ENCODE measurements around the gene ST3GAL2.
A peak's percentile ranks its signal among the peaks of the same experiment; 100 is the strongest.
"Not testable (repeated sequence)": the region's sequence is repeated elsewhere in the genome, so short reads cannot be mapped to it uniquely, and the experiment has no call there.

Gene ST3GAL2

DNA sequence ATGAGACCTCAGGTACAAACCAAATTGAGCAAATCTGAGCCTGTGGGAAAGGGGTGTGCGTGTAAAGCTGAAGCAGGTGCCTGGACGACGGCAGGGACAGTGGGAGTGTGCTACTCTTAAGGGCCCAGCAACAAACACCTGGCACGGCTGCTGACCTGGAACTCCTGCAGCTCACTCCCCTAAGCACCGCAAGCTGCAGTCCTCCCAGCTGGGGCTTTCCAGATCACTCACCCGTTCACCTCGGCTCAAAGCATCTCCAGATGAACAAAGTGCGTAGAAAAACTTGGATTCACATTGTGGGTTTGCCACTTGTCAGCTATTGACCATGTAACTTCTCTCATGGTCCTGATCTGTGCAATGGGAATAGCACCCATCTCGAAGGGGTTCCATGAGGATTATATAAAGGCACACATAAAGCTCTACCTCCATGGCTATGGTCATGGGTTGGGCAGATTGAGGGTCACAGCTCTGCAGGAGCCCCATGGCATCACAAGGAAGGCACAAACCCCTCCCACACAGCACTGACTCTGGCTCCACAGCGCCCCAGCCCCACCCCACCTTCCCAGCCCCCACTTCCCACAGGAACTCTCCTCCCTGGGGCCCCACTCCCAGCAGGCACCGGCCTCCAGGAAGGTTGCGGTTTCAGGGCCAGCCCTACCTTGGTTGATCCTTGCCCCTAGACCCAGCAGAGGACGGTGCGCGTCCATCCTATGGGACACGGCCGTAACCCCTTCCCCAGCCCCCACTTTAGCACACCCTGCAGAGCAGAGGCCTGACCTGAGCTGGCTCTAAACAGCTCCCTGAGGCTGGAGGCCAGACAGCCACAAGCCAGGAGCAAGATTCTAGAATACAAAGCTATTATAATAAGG, 21.9 kb downstream of the ST3GAL2 start:
- no peak for DNase-seq

DNA sequence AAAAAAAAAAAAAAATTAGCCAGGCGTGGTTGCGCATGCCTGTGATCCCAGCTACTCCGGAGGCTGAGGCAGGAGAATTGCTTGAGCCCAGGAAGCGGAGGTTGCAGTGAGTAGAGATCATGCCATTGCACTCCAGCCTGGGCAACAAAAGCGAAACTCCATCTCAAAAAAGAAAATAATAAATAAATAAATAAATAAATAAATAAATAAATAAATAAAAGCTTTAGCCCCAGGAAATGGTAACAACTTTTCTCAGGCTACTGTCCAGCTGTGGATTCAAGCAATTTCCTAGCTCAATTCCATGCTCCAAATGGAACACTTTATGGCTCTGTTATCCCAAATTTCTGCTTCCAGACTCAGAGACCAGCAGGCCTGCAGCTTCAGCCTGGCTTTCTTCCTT, 25.3 kb downstream of the ST3GAL2 start:
- not testable (repeated sequence) for DNase-seq

DNA sequence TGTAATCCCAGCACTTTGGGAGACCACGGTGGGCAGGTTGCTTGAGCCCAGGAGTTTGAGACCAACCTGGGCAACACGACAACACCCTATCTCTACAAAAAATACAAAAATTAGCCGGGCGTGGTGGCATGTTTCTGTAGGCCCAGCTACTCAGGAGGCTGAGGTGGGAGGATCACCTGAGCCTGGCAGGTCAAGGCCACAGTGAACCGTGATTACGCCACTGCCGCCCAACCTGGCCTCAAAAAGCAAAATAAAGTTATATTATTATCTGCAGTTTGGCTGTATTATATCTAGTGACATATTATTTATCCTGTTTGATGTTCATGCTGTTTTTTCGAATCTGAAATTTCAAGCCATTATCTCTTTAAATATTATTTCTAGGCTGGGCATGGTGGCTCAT, 26.5 kb downstream of the ST3GAL2 start:
- DNase-seq, result no peak

DNA sequence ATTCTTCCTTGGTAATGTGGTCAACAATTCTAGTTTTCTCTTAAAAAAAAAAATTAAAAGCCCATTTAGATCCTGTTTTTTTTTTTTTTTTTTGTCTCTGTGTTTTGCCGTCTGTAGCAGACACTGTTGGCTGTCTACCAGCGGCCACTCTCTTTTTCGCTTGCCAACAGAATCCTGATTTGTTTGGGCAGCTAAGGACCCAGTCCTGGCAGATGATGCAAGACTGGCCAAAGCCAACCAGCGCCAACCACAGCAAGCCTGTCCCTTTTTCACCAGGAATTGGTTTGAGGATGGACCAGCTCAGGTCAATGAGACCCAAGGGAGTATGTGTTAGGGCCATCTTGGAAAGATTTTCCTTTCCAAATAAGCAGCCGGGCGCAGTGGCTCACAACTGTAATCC, 28.2 kb downstream of the ST3GAL2 start:
- no peak for DNase-seq

DNA sequence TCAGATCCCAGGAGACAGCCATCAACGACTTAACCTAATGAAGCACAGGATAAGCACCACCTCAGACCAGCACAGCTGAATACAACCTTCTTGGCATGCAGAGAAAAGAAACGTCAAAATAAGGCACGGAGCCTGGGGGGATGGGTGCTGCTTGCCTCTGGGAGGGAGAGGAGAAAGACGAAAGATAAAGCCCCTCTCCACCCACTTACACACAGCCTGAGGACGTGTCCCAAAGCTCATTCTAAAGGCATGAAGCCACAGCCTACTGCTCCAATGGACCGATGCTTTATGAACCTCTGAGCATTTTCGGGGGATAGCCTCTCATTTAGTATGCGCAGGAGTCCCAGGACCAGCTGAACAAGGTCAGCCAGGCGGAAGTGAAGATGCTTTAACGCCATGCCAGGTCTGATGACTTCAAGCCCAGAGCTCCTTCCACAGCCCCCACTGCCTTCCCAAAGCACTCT, 31.1 kb downstream of the ST3GAL2 start:
- DNase-seq, result no peak

DNA sequence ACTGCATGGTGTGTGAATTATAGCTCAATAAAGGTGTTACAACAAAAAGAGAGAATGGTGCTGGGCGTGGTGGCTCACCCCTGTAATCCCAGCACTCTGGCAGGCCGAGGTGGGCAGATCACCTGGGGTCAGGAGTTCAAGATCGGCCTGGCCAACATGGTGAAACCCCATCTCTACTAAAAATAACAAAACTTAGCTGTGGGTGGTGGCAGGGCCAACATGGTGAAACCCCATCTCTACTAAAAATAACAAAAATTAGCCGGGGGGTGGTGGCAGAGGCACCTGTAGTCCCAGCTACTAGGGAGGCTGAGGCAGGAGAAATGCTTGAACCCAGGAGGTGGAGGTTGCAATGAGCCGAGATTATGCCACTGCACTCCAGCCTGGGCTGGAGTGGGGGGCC, 32.8 kb downstream of the ST3GAL2 start:
- DNase-seq, result not testable (repeated sequence)

DNA sequence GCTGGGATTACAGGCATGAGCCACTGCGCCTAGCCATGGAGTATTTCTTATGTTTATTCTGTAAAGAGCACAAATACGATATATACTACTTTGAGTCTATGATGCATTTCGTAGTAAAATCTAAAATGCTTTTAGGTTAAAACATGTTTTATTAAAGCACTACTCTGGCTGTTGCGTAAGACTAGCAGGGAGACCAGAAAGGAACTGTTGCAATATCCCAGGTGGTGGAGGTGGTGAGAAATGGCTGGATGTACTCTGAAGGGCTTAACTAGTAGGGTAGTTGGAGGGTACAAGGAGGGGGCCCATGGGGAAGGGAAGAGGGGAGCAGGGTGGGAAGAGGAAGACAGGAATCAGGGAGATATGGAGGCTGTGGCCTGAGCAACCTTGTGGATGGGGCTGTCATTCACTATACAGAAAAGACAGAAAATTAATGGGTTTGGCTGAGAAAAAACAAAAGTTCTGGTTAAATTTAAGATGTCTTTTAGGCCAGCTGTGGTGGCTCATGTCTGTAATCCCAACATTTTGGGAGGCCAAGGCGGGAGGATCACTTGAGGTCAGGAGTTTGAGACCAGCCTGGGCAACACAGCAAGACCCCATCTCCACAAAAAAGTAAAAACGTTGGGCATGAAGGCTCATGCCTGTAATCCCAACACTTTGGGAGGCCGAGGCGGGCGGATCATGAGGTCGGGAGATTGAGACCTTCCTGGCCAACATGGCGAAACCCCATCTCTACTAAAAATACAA, 35.8 kb downstream of the ST3GAL2 start:
- DNase-seq, result no peak

DNA sequence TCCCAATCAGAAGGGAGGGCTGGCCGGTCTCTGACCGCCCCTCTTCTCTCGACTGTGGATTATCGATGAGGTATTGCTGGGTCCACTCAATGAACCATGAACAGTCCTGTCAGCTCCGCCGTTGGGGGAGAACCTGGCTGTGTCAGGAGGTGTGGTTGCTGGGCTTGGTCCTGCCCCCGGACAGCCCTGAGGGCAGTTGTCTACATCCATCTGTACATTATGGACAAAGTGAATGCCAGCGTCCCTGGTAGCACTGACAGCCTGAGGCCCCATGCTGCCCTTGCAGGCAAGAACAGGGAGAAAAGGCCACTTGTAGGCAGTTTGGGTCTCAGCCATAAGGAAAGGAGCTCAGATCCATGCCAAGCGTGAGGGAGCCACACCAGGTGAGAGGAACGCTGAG, 38.9 kb downstream of the ST3GAL2 start:
- no peak for DNase-seq

DNA sequence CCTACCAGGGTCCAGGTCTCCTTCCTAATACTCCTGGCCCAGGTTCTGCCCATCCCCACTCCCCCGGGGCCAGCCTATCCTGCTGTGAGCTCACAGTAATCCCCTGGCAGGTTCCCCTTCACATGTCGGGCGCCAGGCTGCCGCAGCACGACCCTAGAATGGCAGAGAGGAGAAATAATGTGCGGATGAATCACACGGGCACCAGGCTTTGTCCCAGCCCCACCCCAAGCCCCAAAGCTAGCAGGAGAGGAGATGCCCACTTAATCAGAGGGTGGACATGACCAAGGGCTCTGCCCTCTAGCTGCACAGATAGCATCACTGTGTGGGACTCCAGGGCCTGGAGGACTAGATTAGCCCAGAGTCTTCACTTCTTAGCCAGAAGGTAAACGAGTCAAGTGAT, 39.5 kb downstream of the ST3GAL2 start:
- DNase-seq, result no peak

DNA sequence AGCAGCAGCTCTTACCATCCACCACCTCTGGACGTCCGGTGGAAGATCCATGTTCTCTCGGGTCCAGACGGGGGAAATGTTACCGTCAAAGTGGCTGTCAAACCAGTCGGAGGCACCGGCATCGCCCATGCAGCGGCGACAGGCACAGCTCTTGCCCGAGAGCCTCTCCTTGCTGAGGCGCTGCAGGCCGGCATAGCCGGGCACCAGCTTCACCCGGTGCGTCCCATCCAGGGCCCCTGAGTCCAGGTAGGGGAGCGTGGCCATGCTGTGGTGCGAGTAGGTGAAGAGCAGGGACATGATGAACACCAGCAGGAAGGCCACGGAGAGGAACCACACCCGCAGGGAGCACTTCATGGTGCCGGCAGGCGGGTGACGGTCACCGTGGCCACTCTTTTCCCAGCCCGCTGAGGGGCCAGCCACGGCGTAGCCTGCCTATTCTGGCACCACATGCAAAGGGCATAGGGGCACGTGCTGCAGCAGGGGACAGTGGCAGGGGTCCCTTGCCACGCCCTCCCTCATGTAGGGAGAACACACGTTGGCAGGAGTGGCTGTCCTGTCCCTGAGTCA, 40.6 kb downstream of the ST3GAL2 start:
- DNase-seq, result no peak

DNA sequence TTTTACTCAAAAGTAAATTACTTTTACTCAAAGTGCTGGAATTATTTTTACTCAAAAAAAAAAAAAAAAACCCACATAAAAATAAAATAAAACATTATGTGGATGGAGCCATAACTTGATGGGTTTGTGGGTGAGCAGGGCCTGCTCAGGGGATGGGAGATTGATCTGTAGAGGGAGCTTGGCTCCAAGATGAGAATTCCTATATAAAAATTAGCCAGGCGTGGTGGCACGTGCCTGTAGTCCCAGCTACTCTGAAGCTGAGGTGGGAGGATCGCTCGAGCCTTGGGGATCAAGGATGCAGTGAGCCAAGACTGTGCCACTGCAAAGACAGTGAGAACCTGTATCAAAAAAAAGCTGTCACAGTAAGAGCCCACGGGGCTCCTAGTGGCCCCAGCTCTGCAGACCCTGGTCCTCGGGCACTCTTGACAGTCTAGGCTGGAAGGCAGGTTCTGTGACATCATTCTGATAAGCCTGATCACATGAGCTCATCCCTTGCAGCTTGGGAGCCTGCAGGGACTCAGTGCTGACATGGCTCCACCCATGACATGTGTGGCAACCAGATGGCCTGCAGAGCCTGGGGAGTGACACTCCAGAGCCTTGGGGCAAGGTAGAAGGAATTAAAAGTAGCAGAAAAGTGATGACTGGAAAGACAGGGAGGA, 42.5 kb downstream of the ST3GAL2 start:
- DNase-seq, result no peak

DNA sequence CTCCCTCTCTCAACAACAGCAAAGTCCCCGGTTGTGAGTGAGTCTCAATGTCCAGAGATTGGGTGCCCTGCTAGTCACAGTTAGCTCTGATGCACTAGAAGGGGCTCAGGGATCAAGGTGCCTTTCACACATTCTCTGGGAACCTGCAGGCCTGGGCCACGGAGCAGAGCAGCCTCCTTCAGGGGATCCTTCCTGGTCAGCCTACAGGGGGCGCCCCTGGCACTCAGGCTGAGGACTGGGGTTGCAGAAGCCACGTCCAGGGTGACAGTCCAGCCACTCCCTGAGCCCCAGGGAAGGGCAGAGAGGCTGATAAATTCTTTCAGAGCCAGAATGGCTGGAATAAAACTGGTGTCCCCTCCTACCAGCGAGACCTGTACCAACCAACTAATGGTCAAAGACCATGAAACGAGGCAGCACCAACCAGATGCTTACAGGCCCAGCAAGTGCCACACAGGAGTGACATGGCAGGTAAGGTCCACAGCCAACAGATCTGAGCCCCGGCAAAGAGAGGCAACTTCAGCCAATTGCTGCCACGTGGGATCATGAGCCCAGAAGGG, 43.5 kb downstream of the ST3GAL2 start:
- DNase-seq, result peak; percentile 44

DNA sequence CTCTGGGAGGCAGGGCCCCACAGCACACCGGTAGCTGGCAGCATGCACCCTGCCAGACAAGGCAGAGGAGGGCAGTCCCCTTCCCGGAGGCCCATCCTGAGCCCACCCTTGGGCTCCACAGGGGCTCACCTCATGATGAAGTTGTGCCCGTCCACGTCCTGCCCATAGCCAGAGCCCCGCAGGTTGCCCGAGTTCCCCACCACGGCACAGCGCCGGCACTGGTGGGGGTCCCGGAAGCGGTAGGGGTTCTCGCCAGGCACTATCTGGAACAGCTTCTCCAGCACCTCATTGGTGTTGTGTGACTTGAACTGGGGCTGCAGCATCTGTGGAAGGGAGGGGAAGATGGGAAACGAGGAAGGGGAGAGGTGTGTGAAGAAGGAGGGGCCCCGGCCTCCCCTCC, 44.0 kb downstream of the ST3GAL2 start:
- no peak for DNase-seq

DNA sequence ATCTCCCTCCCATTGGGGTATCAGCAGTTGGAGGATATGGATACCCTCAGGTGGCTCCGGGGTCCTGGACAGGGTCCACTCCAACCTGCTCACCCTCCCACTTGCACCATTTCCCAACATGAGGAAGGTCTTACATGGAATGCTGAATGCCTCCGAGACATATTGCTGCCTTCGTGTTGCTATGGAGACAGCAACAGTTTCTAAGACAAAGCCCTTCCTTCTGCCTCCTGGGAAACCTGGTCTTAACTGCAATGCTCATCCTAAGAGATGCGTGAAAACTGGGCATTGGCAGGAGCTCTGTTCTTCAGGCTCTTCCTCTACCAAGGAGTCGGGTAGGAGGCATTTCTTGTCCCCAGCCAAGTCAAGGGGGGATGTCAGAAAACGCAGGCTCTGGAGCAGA, 45.2 kb downstream of the ST3GAL2 start:
- DNase-seq, result no peak

DNA sequence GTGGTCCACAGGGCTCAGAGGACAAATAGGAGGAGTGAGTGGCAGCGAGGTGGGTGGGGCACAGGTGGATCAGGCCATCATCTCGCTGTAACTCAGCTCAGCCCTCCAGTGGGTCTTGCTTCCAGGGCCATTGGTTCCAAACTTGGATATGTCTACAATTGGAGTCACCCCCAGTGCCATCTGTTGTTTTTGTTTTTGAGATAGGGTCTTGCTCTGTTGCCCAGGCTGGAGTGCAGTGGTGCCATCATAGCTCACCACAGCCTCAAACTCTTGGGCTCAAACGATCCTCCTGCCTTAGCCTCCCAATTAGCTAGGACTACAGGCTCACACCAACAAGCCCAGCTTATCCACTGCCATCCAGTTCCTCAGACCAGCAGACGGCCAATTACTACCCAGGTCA, 46.3 kb downstream of the ST3GAL2 start:
- no peak for DNase-seq

DNA sequence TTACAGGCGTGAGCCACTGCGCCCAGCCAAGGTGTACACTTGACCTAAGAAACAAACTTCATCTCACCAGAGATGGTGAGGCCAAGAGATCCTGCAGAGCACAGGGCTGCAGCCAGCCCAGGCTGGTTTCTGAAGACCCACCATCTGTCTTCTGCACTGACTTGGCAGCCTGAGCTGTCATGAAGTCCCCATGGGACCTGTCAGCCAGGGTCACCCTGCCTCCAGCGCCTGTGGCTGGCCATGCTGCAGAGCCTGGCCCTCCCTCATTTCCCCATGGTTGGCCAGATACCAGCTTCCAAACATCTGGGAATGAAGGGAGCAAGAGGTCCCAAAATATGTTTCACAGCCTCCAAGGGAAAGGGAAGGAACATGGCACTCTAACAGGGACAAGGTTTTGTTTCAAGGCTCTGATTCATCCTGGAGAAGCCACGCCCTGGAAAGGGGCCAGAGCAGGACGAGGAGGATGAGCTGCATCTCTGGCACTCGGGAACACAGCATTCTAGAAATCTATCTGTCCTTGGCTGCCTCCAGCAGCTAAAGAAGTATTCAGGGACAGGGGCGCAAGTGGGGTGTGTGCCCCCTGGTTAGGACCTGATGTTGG, 46.9 kb downstream of the ST3GAL2 start:
- DNase-seq, result no peak

DNA sequence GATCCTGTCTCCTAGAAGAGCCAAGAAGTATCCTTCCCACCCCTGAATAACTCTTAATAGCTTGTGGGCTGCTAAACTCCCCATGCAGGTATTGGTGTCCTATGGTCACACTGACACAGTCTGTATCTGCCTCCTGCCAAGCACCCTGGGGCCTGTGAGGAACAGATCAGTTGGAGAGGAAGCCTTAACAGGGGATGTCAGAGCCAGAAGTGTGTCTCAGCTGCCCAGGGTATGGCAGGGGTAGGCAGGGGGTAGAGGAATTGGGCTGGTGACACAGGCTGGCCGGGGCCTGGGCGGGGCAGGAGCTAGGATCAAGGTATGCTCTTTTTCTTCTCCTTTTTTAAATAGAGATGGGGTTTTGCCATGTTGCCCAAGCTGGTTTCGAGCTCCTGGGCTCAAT, 47.5 kb downstream of the ST3GAL2 start:
- no peak for DNase-seq

DNA sequence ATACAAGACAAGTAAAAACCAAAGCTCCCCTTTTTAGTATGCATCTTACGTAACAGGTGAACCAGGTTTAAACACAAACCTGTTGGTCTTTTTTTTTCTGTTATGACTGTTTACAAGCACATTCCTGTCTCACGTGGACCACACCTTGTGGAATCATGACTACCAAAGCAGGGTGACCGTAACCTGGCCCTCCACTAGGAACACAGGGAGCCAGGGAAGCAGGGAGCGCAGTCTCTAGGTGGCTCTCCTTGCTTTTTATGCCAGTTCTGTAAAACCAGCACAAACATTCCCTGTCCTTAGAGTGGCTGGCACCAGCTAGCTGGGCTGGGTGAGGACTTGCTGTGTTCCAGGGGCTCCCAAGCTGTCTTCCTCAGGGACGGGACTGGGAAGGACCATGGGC, 48.1 kb downstream of the ST3GAL2 start:
- no peak for DNase-seq

DNA sequence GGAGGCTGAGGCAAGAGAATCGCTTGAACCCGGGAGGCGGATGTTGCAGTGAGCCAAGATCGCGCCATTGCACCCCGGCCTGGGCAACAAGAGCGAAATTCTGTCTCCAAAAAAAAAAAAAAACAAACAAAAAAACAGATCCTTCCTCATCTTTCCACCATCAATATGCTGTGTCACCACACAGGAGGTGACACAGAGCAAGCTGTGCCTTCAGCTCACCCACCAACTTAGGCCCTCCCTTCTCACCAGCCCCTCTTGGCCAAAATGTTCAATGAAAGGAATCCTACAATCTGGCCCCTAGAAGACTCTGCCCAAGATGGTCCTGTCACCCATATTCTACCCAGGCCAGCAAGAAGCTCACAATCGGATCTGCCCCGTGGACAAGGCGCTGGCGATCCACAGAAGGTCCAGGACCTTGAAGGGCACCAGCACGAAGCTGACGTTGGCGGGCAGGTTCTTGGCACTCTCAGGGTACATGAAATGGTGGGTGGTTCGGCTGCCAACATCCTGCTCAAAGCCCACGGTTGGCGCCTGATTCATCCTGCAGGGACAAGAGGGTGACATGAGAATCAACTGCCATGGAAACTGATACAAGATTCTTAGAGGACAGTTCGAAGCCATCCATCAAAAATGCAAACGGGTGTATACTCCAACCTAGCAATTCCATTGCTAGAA, 50.8 kb downstream of the ST3GAL2 start:
- no peak for DNase-seq

DNA sequence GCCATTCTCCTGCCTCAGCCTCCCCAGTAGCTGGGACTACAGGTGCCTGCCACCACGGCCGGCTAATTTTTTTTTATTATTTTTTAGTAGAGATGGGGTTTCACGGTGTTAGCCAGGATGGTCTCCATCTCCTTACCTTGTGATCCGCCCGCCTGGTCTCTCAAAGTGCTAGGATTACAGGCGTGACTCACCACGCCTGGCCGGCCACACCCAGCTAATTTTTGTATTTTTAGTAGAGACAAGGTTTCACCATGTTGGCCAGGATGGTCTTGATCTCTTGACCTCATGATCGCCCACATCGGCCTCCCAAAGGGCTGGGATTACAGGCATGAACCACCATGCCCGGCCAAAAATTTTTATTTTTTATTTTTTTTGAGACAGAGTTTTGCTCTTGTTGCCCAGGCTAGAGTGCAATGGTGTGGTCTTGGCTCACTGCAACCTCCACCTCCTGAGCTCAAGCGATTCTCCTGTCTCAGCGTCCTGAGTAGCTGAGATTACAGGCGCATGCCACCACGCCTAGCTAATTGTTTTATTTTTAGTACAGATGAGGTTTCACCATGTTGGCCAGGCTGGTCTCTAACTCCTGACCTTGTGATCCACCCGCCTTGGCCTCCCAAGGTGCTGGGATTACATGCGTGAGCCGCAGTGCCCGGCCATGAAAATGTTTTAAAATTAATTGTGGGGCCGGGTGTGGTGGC, 52.5 kb downstream of the ST3GAL2 start:
- DNase-seq, result not testable (repeated sequence)

DNA sequence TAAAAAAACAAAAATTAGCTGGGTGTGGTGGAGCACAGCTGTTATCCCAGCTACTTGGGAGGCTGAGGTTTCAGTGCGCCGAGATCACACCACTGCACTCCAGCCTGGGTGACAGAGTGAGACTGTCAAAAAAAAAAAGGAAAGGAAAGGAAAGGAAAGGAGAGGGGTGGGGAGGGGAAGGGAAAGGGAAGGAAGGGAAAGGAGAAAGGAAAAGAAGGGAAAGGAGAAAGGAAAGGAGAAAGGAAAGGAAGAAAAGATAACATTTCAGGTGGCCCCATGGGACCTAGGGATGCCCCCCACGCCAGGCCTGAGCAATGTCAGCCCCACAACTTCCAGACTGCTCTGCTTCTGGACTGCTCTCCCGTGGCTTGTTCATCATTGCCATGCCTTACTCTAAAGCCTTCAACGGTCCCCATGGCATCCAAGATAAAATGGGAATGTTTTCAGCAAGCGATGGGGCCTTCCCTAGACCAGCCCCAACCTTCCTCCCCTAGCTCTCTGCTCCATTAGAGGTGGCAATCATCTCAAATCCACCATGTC, 55.4 kb downstream of the ST3GAL2 start:
- DNase-seq, result no peak
